Lower lobe of right lung (tissue), 2 donors: Measurements from ENCODE around the gene LGR5. TPM values are rescaled to one million over a fixed set of nuclear protein-coding genes. Genes with fewer than 3 reads are reported as not detected.
A peak's percentile ranks its signal among the peaks of the same experiment; 100 is the strongest.

Experiments
- ATAC-seq, 2 donors: fragments of 200-7000 bp; cut with Tn5 transposase; one replicate each; pipeline ENCODE4 v1.9.1; 2020 to 2022; ENCODE audit warnings: mild to moderate bottlenecking in 2 of 2, moderate library complexity in 2 of 2
- DNase-seq: peaks from one replicate; pipeline ENCODE4 v3.0.0-alpha.2; 2020
- H3K27ac ChIP-seq: fragments of 200-600 bp; one replicate; pipeline ENCODE4 v1.8.0; 2022
- H3K27me3 ChIP-seq: fragments of 200-600 bp; one replicate; pipeline ENCODE4 v1.8.0; 2022; ENCODE audit warnings: low read depth
- H3K36me3 ChIP-seq: fragments of 200-600 bp; one replicate; pipeline ENCODE4 v1.8.0; 2022; ENCODE audit warnings: mild to moderate bottlenecking
- H3K4me1 ChIP-seq: fragments of 200-600 bp; one replicate; pipeline ENCODE4 v1.8.0; 2022
- H3K4me3 ChIP-seq: fragments of 200-600 bp; one replicate; pipeline ENCODE4 v1.8.0; 2022; ENCODE audit warnings: mild to moderate bottlenecking
- H3K9me3 ChIP-seq: fragments of 200-600 bp; one replicate; pipeline ENCODE4 v1.8.0; 2022
- intact Hi-C: fragments of 100-400 bp; cut with DNase I; formaldehyde crosslinking; loops from one replicate; pipeline ENCODE4 v1.11.0; 2022
- total RNA-seq: library from RNA; stranded (reverse); fragmentation: NEBNext Ultra II Directional; extraction: Animal tissue kit (Norgen Biotek cat#: 25700); gene quantifications from one replicate; pipeline ENCODE4 v1.2.1, GENCODE V29; 2021
- TF ChIP-seq, protein P1 (sequence below): fragments of 200-600 bp; IDR thresholded peaks from one replicate; pipeline ENCODE4 v1.8.0; 2022; ENCODE audit warnings: antibody characterized with exemption, mild to moderate bottlenecking
- donor health status: DM: no; HTN: yes; CAD: no; lungs with severe emphysema.

The LGR5 gene
- total RNA-seq, 1 donor from 2014 or later = 1.2 TPM

DNA sequence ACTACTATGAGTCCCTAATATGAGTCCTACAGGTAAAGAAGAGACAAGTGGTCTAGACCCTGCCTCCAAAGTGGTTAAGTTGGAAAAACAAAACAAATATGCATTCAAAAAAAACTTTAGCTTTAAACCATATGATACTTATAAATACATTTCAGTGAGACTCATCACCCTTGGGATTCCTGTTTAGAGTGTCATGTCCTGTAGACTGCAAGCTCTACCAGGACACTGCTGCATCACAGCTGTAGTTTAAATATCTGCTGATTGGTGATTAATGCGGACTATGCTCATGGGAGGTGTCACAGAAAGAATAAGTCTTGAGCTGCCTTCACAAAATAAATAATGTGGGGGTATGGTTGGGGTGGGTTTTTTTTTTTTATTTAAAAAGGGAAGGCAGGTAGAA is 8.8 kb upstream of the LGR5 start:
- H3K4me3 ChIP-seq = no peak overlapping the region
- DNase-seq (no peak), ATAC-seq (no peak)
- TF ChIP-seq, protein P1, sequence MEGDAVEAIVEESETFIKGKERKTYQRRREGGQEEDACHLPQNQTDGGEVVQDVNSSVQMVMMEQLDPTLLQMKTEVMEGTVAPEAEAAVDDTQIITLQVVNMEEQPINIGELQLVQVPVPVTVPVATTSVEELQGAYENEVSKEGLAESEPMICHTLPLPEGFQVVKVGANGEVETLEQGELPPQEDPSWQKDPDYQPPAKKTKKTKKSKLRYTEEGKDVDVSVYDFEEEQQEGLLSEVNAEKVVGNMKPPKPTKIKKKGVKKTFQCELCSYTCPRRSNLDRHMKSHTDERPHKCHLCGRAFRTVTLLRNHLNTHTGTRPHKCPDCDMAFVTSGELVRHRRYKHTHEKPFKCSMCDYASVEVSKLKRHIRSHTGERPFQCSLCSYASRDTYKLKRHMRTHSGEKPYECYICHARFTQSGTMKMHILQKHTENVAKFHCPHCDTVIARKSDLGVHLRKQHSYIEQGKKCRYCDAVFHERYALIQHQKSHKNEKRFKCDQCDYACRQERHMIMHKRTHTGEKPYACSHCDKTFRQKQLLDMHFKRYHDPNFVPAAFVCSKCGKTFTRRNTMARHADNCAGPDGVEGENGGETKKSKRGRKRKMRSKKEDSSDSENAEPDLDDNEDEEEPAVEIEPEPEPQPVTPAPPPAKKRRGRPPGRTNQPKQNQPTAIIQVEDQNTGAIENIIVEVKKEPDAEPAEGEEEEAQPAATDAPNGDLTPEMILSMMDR = no peak
- intact Hi-C loops = no loop called here
- H3K9me3 ChIP-seq = no peaks in the 10 kb centered on the region
- no peak overlapping the region for H3K27ac ChIP-seq
- no peaks in the 10 kb centered on the region for H3K4me1 ChIP-seq
- peaks cover 14% of the 10 kb centered on the region for H3K27me3 ChIP-seq
- no peaks in the 10 kb centered on the region for H3K36me3 ChIP-seq

DNA sequence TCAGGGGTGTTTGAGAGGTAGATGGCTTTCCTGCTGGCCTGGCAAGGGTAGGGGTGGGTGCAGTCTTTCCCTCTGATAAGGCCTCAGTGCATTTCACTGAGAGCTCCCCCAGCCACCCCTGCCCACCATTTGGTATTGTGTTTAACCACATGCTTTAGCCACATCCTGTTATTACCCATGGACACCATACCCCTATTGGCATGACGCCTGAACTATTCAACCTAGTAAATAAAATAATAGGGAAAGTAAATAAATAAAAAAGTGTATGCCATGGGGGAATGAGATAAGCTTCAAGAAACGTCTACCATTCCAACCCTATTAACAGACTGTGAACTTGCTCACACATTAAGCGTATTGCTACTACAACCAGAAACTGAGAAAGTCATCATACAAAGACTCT is 7.6 kb upstream of the LGR5 start:
- TF ChIP-seq, protein P1 = no peak
- intact Hi-C loops = no loop called here
- Histone ChIP-seq H3K27me3 (peaks cover 17% of the 10 kb centered on the region), H3K27ac (no peak overlapping the region), H3K4me1 (no peaks in the 10 kb centered on the region), H3K36me3 (no peaks in the 10 kb centered on the region), H3K9me3 (no peaks in the 10 kb centered on the region), H3K4me3 (no peak overlapping the region)
- DNase-seq = no peak
- ATAC-seq = no peak

DNA sequence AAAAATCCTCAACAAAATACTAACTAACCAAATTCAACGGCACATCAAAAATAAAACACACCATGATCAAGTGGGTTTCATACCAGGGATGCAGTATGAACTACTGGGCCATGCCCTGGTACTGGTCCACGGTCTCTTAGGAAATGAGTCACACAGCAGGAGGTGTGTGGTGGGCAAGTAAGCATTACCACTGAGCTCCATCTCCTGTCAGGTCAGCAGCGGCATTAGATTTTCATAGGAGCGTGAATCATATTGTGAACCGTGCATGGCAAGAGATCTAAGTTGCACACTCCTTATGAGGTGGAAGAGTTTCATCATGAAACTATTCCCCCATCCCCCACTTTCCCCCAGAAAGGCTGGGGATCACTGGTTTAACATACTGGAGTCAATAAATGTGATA is 6.7 kb upstream of the LGR5 start:
- Histone ChIP-seq H3K4me1 (no peaks in the 10 kb centered on the region), H3K36me3 (no peaks in the 10 kb centered on the region), H3K27ac (no peak overlapping the region), H3K9me3 (no peaks in the 10 kb centered on the region), H3K4me3 (no peak overlapping the region), H3K27me3 (peaks cover 23% of the 10 kb centered on the region)
- DNase-seq = no peak
- ATAC-seq = no peak
- intact Hi-C loops = no loop called here
- TF ChIP-seq, protein P1 = no peak

DNA sequence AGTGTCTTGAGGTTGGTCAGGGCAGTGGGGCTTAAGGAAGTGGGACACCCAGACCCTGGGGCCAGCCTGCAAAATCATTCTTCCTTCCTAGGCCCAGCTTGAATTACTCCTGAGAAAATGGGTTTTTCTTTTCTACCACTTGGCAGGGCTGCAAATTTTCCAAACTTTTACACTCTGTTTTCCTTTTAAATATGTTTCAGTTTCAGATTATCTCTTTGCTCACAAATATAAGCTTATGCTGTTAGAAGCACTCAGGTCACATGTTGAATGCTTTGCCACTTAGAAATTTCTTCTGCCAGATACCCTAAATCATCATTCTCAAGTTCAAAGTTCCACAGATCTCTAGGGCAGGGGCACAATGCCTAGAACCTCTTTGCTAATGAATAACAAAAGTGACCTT is 2.9 kb upstream of the LGR5 start:
- Histone ChIP-seq H3K27ac (no peak overlapping the region), H3K36me3 (no peaks in the 10 kb centered on the region), H3K27me3 (peaks cover 55% of the 10 kb centered on the region), H3K4me3 (no peak overlapping the region), H3K4me1 (peaks cover 25% of the 10 kb centered on the region), H3K9me3 (no peaks in the 10 kb centered on the region)
- TF ChIP-seq, protein P1 = no peak
- intact Hi-C loops = no loop called here
- DNase-seq (no peak), ATAC-seq (no peak)

DNA sequence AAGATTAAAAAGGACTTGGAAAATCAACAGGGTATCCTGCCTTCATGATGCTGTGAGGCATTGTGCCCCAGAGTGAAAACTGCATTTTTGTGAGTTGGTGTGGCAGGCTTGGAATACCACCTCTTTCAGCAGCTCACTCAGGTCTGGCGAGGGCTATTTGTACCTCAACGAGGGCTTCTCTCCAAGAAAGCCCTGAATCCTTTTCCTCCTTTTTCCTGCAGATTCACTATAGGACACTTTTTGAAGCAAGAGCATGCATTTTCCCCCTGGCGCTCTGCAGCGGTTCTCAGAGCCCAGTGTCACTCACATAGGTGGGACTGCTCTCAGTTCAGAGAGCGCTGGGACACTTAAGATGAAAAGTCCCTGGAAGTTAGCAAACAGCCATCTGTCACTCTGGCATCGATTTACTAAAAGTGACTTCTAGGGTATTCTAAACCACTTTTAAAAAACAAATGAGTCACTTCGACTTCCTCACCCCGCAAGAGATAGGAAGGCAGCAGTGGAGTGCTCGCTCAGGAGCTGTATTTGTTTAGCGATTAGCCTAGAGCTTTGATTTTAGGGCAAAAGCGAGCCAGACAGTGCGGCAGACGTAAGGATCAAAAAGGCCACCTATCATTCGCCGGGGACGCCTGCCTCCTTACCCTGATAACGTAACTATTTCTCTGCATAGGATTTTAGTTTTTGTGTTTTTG is 782 bp upstream of the LGR5 start:
- DNase-seq (no peak), ATAC-seq (peak; percentile 33 to 41)
- TF ChIP-seq, protein P1 = no peak
- H3K27me3 ChIP-seq = peaks cover 49% of the 10 kb centered on the region
- peaks cover 25% of the 10 kb centered on the region for H3K4me1 ChIP-seq
- intact Hi-C loops = no loop called here
- H3K4me3 ChIP-seq = peak overlapping the region; percentile 54
- H3K27ac ChIP-seq = no peak overlapping the region
- no peaks in the 10 kb centered on the region for H3K9me3 ChIP-seq
- no peaks in the 10 kb centered on the region for H3K36me3 ChIP-seq

DNA sequence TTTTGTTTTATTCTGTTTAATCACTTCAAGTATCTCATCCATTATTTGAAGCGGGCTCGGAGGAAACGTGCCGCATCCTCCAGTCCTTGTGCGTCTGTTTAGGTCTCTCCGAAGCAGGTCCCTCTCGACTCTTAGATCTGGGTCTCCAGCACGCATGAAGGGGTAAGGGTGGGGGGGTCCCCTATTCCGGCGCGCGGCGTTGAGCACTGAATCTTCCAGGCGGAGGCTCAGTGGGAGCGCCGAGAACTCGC is 311 bp upstream of the LGR5 start:
- Histone ChIP-seq H3K27ac (no peak overlapping the region), H3K9me3 (no peaks in the 10 kb centered on the region), H3K4me3 (peak overlapping the region; percentile 54), H3K27me3 (peaks cover 49% of the 10 kb centered on the region), H3K4me1 (peaks cover 25% of the 10 kb centered on the region), H3K36me3 (no peaks in the 10 kb centered on the region)
- intact Hi-C loops = no loop called here
- ATAC-seq = no peak
- TF ChIP-seq, protein P1 = no peak
- DNase-seq = no peak
